ENCODE data around the gene ROMO1. TPM values are rescaled to one million over a fixed set of nuclear protein-coding genes. Genes with fewer than 3 reads are reported as not detected.

ROMO1 gene
- total and polyA plus RNA-seq, 2 of the 8 experiments (the other 6 are each of a cell fraction or from before 2014, with no cell fraction given), result 164 to 702 TPM

GRCh38 chr20:35718972-35719635, 19.9 kb downstream of the ROMO1 start (continued):
- TF ChIP-seq CBX8 (IDR thresholded peaks at IDR 0.05; ENCODE audit: borderline replicate concordance, low read depth, low read length) (no peak), NRF1 (IDR thresholded peaks at IDR 0.05; ENCODE audit: low read depth, low read length) (no peak), SIX5 (IDR thresholded peaks at IDR 0.05; ENCODE audit: low read depth, low read length) (no peak), BRCA1 (IDR thresholded peaks at IDR 0.05; ENCODE audit: low read depth, low read length) (no peak), POLR2A (IDR thresholded peaks at IDR 0.05; ENCODE audit: control extremely low read depth in 1 of 2, low read depth in 2 of 2, low read length in 2 of 2) (no peak), TAF1 (IDR thresholded peaks at IDR 0.05; ENCODE audit: low read depth, low read length) (no peak), TAF7 (optimal IDR thresholded peaks at IDR 0.05; ENCODE audit: borderline replicate concordance, low read depth, low read length) (no peak), SUZ12 (IDR thresholded peaks at IDR 0.05; ENCODE audit: low read length) (no peak), CREB1 (IDR thresholded peaks at IDR 0.05) (no peak), E2F6 (IDR thresholded peaks at IDR 0.05) (no peak), EP300 (IDR thresholded peaks at IDR 0.05; ENCODE audit: borderline replicate concordance in 1 of 2, low read depth in 2 of 2, low read length in 2 of 2) (no peak)
